H1 (cell line): ENCODE measurements around the gene GPR18. TPM values are rescaled to one million over a fixed set of nuclear protein-coding genes. Genes with fewer than 3 reads are reported as not detected.

Experiments
- CTCF ChIA-PET: fragments of 300-600 bp; sonication (Branson Sonifier 250); formaldehyde crosslinking; loops from one replicate; lab custom pipeline; 2021; ENCODE audit not compliant: partially characterized antibody; lab: Charles Lee
- POLR2A ChIA-PET: fragments of 300-600 bp; sonication (Branson Sonifier 250); formaldehyde crosslinking; loops from one replicate; lab custom pipeline; 2021; ENCODE audit warnings: inconsistent platforms; ENCODE audit not compliant: partially characterized antibody; lab: Charles Lee
- DNase-seq, 2 experiments: peaks; one replicate each; pipeline versions ENCODE4 v3.0.0 to v3.0.0-alpha.2; 2010 to 2022; ENCODE audit warnings: low spot score in 2 of 2, low read depth in 1 of 2, mixed read lengths in 1 of 2
- FAIRE-seq: peaks from 2 replicates; lab custom pipeline; 2011; peaks lifted over from hg19 to GRCh38; lab: Jason Lieb, UNC
- H2AFZ ChIP-seq: 2 replicates; pipeline ENCODE4 v1.8.1; 2012; ENCODE audit warnings: low read length, inconsistent platforms
- H2AK5ac ChIP-seq: 2 replicates; pipeline ENCODE4 v1.6.1; 2013; ENCODE audit warnings: low read depth, low read length
- H2BK120ac ChIP-seq: replicated peaks from 2 replicates; pipeline ENCODE3; 2013; ENCODE audit warnings: low read depth, low read length, inconsistent platforms
- H2BK12ac ChIP-seq: 2 replicates; pipeline ENCODE4 v1.6.1; 2013; ENCODE audit warnings: low read depth, low read length
- H2BK15ac ChIP-seq: 2 replicates; pipeline ENCODE4 v1.6.1; 2013; ENCODE audit warnings: low read length
- H2BK20ac ChIP-seq: 2 replicates; pipeline ENCODE4 v1.6.1; 2013; ENCODE audit warnings: low read length
- H2BK5ac ChIP-seq: 2 replicates; pipeline ENCODE4 v1.6.1; 2013; ENCODE audit warnings: low read depth, low read length
- H3K14ac ChIP-seq: 2 replicates; pipeline ENCODE4 v1.6.1; 2013; ENCODE audit warnings: inconsistent platforms; ENCODE audit not compliant: insufficient read length
- H3K18ac ChIP-seq: 2 replicates; pipeline ENCODE4 v1.6.1; 2013; ENCODE audit warnings: low read length; ENCODE audit errors: extremely low read depth
- H3K23ac ChIP-seq: 2 replicates; pipeline ENCODE4 v1.6.1; 2013; ENCODE audit warnings: inconsistent platforms; ENCODE audit not compliant: insufficient read length
- H3K23me2 ChIP-seq: 2 replicates; pipeline ENCODE4 v1.6.1; 2013; ENCODE audit warnings: low read depth, low read length
- H3K27ac ChIP-seq: 2 replicates; pipeline ENCODE4 v1.6.1; 2011; ENCODE audit warnings: low read depth, low read length, inconsistent platforms
- H3K27me3 ChIP-seq, 4 experiments: replicated peaks in 1 of 4; 1 replicate in 1 of 4; 2 replicates in 3 of 4; pipeline versions ENCODE4 v1.6.1 to v1.8.1; 2011 to 2013; ENCODE audit warnings: low read length in 3 of 4, mild to moderate bottlenecking in 3 of 4, inconsistent platforms in 2 of 4, mixed read lengths in 2 of 4, moderate library complexity in 1 of 4; ENCODE audit not compliant: control insufficient read depth in 3 of 4, insufficient read depth in 3 of 4; ENCODE audit errors: extremely low read depth in 1 of 4
- H3K36me3 ChIP-seq, 4 experiments: 2 replicates each; pipeline versions ENCODE4 v1.6.1 to v1.8.1; 2011 to 2013; ENCODE audit warnings: mild to moderate bottlenecking in 4 of 4, low read length in 3 of 4, moderate library complexity in 2 of 4, control low read depth in 1 of 4, inconsistent platforms in 1 of 4; ENCODE audit not compliant: insufficient read depth in 4 of 4, control insufficient read depth in 2 of 4
- H3K4ac ChIP-seq: replicated peaks from 2 replicates; pipeline ENCODE3; 2013; ENCODE audit warnings: low read length, low read depth, mixed read lengths, inconsistent platforms; ENCODE audit not compliant: insufficient read length
- H3K4me1 ChIP-seq, 4 experiments: replicated peaks in 1 of 4; 1 replicate in 1 of 4; 2 replicates in 3 of 4; pipeline versions ENCODE4 v1.6.1 to v1.8.1; 2011 to 2013; ENCODE audit warnings: low read length in 3 of 4, inconsistent platforms in 2 of 4, mixed read lengths in 1 of 4; ENCODE audit not compliant: insufficient read depth in 4 of 4, control insufficient read depth in 3 of 4
- H3K4me2 ChIP-seq, 2 experiments: 2 replicates each; pipeline versions ENCODE4 v1.6.1 to v1.8.1; 2011 to 2013; ENCODE audit warnings: low read depth in 2 of 2, low read length in 2 of 2, control low read depth in 1 of 2, inconsistent platforms in 1 of 2, mild to moderate bottlenecking in 1 of 2; ENCODE audit not compliant: insufficient read depth in 1 of 2
- H3K4me3 ChIP-seq, 4 experiments: fragments of 200-600, 300-600 bp in 1 of 4; sonication (generic), shearing (Covaris generic), sonication (Bioruptor Twin) in 1 of 4; 2 replicates each; pipeline versions ENCODE4 v1.5.1 to v1.8.1; 2011 to 2016; ENCODE audit warnings: low read length in 4 of 4, low read depth in 3 of 4, control low read depth in 2 of 4, inconsistent platforms in 2 of 4, mild to moderate bottlenecking in 2 of 4, mixed read lengths in 1 of 4, moderate library complexity in 1 of 4; ENCODE audit not compliant: insufficient read depth in 2 of 4; ENCODE audit errors: extremely low read depth in 1 of 4
- H3K56ac ChIP-seq: replicated peaks from 2 replicates; pipeline ENCODE3; 2013; ENCODE audit warnings: low read depth, mild to moderate bottlenecking, mixed read lengths, low read length, inconsistent platforms; ENCODE audit not compliant: insufficient read length
- H3K79me1 ChIP-seq: 2 replicates; pipeline ENCODE4 v1.6.1; 2013; ENCODE audit warnings: low read depth, low read length, control low read depth
- H3K79me2 ChIP-seq, 2 experiments: 2 replicates each; pipeline versions ENCODE4 v1.6.1 to v1.8.1; 2012 to 2013; ENCODE audit warnings: low read length in 2 of 2, mild to moderate bottlenecking in 2 of 2, inconsistent platforms in 1 of 2; ENCODE audit not compliant: insufficient read depth in 2 of 2, control insufficient read depth in 1 of 2
- H3K9ac ChIP-seq, 4 experiments: replicated peaks in 1 of 4; 1 replicate in 1 of 4; 2 replicates in 3 of 4; pipeline versions ENCODE4 v1.6.1 to v1.8.1; 2011 to 2013; ENCODE audit warnings: low read depth in 3 of 4, low read length in 3 of 4, control low read depth in 2 of 4, mild to moderate bottlenecking in 2 of 4, moderate library complexity in 2 of 4, inconsistent platforms in 1 of 4; ENCODE audit errors: extremely low read depth in 1 of 4
- H3K9me3 ChIP-seq, 2 experiments: 2 replicates each; pipeline versions ENCODE4 v1.6.1 to v1.8.1; 2012 to 2013; ENCODE audit warnings: mild to moderate bottlenecking in 2 of 2, moderate library complexity in 2 of 2, control low read depth in 1 of 2, inconsistent platforms in 1 of 2, low read depth in 1 of 2, low read length in 1 of 2, mixed read lengths in 1 of 2; ENCODE audit not compliant: insufficient read depth in 2 of 2
- H4K20me1 ChIP-seq, 2 experiments: replicated peaks in 1 of 2; 2 replicates each; pipeline versions ENCODE3 to v1.8.1; 2011 to 2013; ENCODE audit warnings: inconsistent platforms in 2 of 2, low read length in 2 of 2, mild to moderate bottlenecking in 1 of 2; ENCODE audit not compliant: insufficient read depth in 2 of 2, control insufficient read depth in 1 of 2
- H4K5ac ChIP-seq: 2 replicates; pipeline ENCODE4 v1.6.1; 2013; ENCODE audit warnings: low read length, low read depth, mixed read lengths, inconsistent platforms; ENCODE audit not compliant: insufficient read length
- H4K8ac ChIP-seq: 2 replicates; pipeline ENCODE4 v1.8.0; 2013; ENCODE audit warnings: mild to moderate bottlenecking, moderate library complexity, low read length, inconsistent platforms; ENCODE audit not compliant: insufficient read depth; ENCODE audit errors: extremely low read depth
- H4K91ac ChIP-seq: replicated peaks from 2 replicates; pipeline ENCODE3; 2013; ENCODE audit warnings: low read length, mixed read lengths, inconsistent platforms; ENCODE audit not compliant: insufficient read length
- BACH1 ChIP-seq: IDR thresholded peaks from 2 replicates; pipeline ENCODE4 v1.6.1; 2012; ENCODE audit warnings: low read length, improper control_type of control experiment
- BRCA1 ChIP-seq: IDR thresholded peaks from 2 replicates; pipeline ENCODE4 v1.6.1; 2012; ENCODE audit warnings: low read depth, low read length, improper control_type of control experiment
- CHD1 ChIP-seq: IDR thresholded peaks from 2 replicates; pipeline ENCODE4 v1.6.1; 2012; ENCODE audit warnings: low read depth, low read length, improper control_type of control experiment
- KDM1A ChIP-seq: fragments of 200-600, 300-600 bp; sonication (generic); IDR thresholded peaks from 2 replicates; pipeline ENCODE4 v1.7.1; 2016; ENCODE audit warnings: mild to moderate bottlenecking, low read length, borderline replicate concordance
- KDM5A ChIP-seq: fragments of 200-600 bp; IDR thresholded peaks from 2 replicates; pipeline ENCODE4 v1.7.1; 2012; ENCODE audit warnings: mild to moderate bottlenecking, low read length, inconsistent platforms, mixed read lengths
- NANOG ChIP-seq: IDR thresholded peaks from 2 replicates; pipeline ENCODE4 v1.6.1; 2011; ENCODE audit warnings: low read length, low read depth, mild to moderate bottlenecking, inconsistent platforms; ENCODE audit not compliant: insufficient read depth, poor library complexity, severe bottlenecking
- NRF1 ChIP-seq: IDR thresholded peaks from 2 replicates; pipeline ENCODE4 v1.6.1; 2011; ENCODE audit warnings: mild to moderate bottlenecking, low read depth, low read length, improper control_type of control experiment
- RAD21 ChIP-seq, 2 experiments: IDR thresholded peaks in 1 of 2; conservative IDR thresholded peaks in 1 of 2; 2 replicates each; pipeline ENCODE4 v1.6.1; 2011; ENCODE audit warnings: low read depth in 2 of 2, low read length in 2 of 2, improper control_type of control experiment in 1 of 2, inconsistent platforms in 1 of 2, mild to moderate bottlenecking in 1 of 2, moderate library complexity in 1 of 2
- SAP30 ChIP-seq: fragments of 300-600 bp; sonication (generic); IDR thresholded peaks from 2 replicates; pipeline ENCODE4 v1.7.1; 2012; ENCODE audit warnings: low read length, moderate library complexity, mild to moderate bottlenecking, inconsistent platforms; ENCODE audit not compliant: insufficient read depth, insufficient replicate concordance
- SIRT6 ChIP-seq: IDR thresholded peaks from one replicate; pipeline ENCODE4 v1.7.1; 2012; ENCODE audit warnings: low read length, inconsistent platforms
- SP1 ChIP-seq: IDR thresholded peaks from 2 replicates; pipeline ENCODE4 v1.6.1; 2011; ENCODE audit warnings: low read depth, low read length
- SRF ChIP-seq: IDR thresholded peaks from 2 replicates; pipeline ENCODE4 v1.6.1; 2011; ENCODE audit warnings: mild to moderate bottlenecking, low read depth, low read length, moderate library complexity
- TEAD4 ChIP-seq: IDR thresholded peaks from 2 replicates; pipeline ENCODE4 v1.6.1; 2012; ENCODE audit warnings: low read depth, low read length, inconsistent platforms, mixed read lengths
- WGBS, 2 experiments: shearing (Covaris generic) in 1 of 2; methylation state at CpG; one replicate each; pipeline versions ENCODE4 v1.1.6 to v1.1.7; 2013 to 2015; ENCODE audit warnings: low lambda C conversion rate in 2 of 2, mixed read lengths in 2 of 2, inconsistent platforms in 1 of 2, low coverage in 1 of 2, missing lambda C conversion rate in 1 of 2; ENCODE audit not compliant: insufficient replicate concordance in 2 of 2, insufficient coverage in 1 of 2, insufficient read length in 1 of 2; ENCODE audit errors: extremely low coverage in 1 of 2, missing lambda C conversion rate in 1 of 2; 5-methylcytosine and 5-hydroxymethylcytosine counted together
- polyA plus RNA-seq, 7 experiments: library from polyadenylated mRNA; depleted of rRNA in 3 of 7; stranded (reverse) in 5 of 7; unstranded in 2 of 7; fragments of >200 nt in 5 of 7; fragments of 200-250 nt in 2 of 7; gene quantifications; 1 replicate in 5 of 7; 2 replicates in 1 of 7; 4 replicates in 1 of 7; pipeline versions ENCODE4 v1.2.1 to v1.2.3, GENCODE V29; 2011 to 2013; ENCODE audit warnings: missing spikeins in 2 of 7, mixed read lengths in 2 of 7
- total RNA-seq: library from RNA; stranded (reverse); fragmentation: NEBNext Ultra II Directional; extraction: Animal tissue kit (Norgen Biotek cat#: 25700); gene quantifications from 2 replicates; pipeline ENCODE4 v1.2.1, GENCODE V29; 2021

Gene GPR18
- total and polyA plus RNA-seq, 2 of the 8 experiments (the other 6 are each of a cell fraction or from before 2014, with no cell fraction given) = not detected

- no peak overlapping the region for H2AK5ac ChIP-seq
- ChIA-PET POLR2A (interaction anchor here (0.6 to 2.5 kb wide), 2 partner anchors 8 to 126 kb away, joined by 3 to 23 read pairs; partner anchors contain the start of gene UBAC2), CTCF (interaction anchor here (1.0 to 4.9 kb wide), 5 partner anchors 16 to 60 kb away, joined by 3 to 20 read pairs (median 4); no protein-coding TSS in a partner anchor)
- H3K4me1 ChIP-seq = peaks cover 0 to 6% (median 1%) of the 10 kb centered on the region in 4 experiments; a peak in 4 of 7 replicates
- no peak overlapping the region for H2AFZ ChIP-seq
- no peak overlapping the region for H2BK120ac ChIP-seq
- DNase-seq = peak in 1 of 2 experiments; percentile 46
- no peaks in the 10 kb centered on the region for H3K9me3 ChIP-seq
- H3K9ac ChIP-seq = no peak overlapping the region; a peak in 2 of 7 replicates
- no peak overlapping the region for H3K18ac ChIP-seq
- H2BK12ac ChIP-seq = no peak overlapping the region
- H3K23ac ChIP-seq = no peak overlapping the region
- no peak overlapping the region for H4K8ac ChIP-seq
- no peak overlapping the region for H3K4me3 ChIP-seq
- H4K20me1 ChIP-seq = peaks cover 14 to 31% of the 10 kb centered on the region in 2 experiments
- H4K91ac ChIP-seq = no peak overlapping the region
- H3K27ac ChIP-seq = no peak overlapping the region
- no peak overlapping the region for H3K4ac ChIP-seq
- peak overlapping the region in 1 of 2 experiments; percentile 34; a peak in 1 of 4 replicates for H3K4me2 ChIP-seq
- H3K23me2 ChIP-seq = peaks cover 2% of the 10 kb centered on the region; the same call in 1 of the 2 replicates
- WGBS, 2 experiments = 90% methylated on average over 8 of the region's 8 CpGs; no CpG with 5 or more reads in 1 of the 2 experiments
- H3K27me3 ChIP-seq = no peaks in the 10 kb centered on the region
- H3K14ac ChIP-seq = no peak overlapping the region
- no peak overlapping the region for H2BK20ac ChIP-seq
- peaks cover 26% of the 10 kb centered on the region for H3K79me1 ChIP-seq
- H2BK15ac ChIP-seq = no peak overlapping the region
- no peak overlapping the region for H2BK5ac ChIP-seq
- H3K79me2 ChIP-seq = peaks cover 14 to 94% of the 10 kb centered on the region in 2 experiments
- no peak overlapping the region for H4K5ac ChIP-seq
- FAIRE-seq = no peak
- no peak overlapping the region for H3K56ac ChIP-seq
- peaks cover 0 to 7% (median 0%) of the 10 kb centered on the region in 4 experiments; a peak in 1 of 8 replicates for H3K36me3 ChIP-seq
- no peak for TF ChIP-seq NRF1
- no peak for TF ChIP-seq SP1
- TF ChIP-seq BRCA1 = no peak
- no peak for TF ChIP-seq SRF
- no peak for TF ChIP-seq BACH1
- no peak for TF ChIP-seq TEAD4
- no peak for TF ChIP-seq SAP30
- no peak for TF ChIP-seq KDM1A
- no peak for TF ChIP-seq NANOG
- TF ChIP-seq CHD1 = no peak
- no peak for TF ChIP-seq KDM5A
- no peak for TF ChIP-seq RAD21 (IDR thresholded peaks at IDR 0.05 in 1 of 2, conservative IDR thresholded peaks at IDR 0.05 in 1 of 2; ENCODE audit: low read depth in 2 of 2, low read length in 2 of 2)
- no peak for TF ChIP-seq SIRT6
Observed at GRCh38 chr13:99208845-99209527, 49.2 kb downstream of the GPR18 start.
